H1 (cell line): ENCODE data around the gene JTB. TPM values are rescaled to one million over a fixed set of nuclear protein-coding genes. Genes with fewer than 3 reads are reported as not detected.
A peak's percentile ranks its signal among the peaks of the same experiment; 100 is the strongest.

Experiments used
- ASH2L ChIP-seq: fragments of 200-600, 300-600 bp; sonication (generic); IDR thresholded peaks from one replicate; pipeline ENCODE4 v1.7.1; 2017; ENCODE audit warnings: low read length
- CREB1 ChIP-seq: IDR thresholded peaks from 2 replicates; pipeline ENCODE4 v1.6.1; 2012; ENCODE audit warnings: inconsistent platforms
- CTBP2 ChIP-seq: IDR thresholded peaks from 2 replicates; pipeline ENCODE4 v1.7.0; 2011; ENCODE audit warnings: borderline replicate concordance, mild to moderate bottlenecking, moderate library complexity, mixed read lengths, low read length; ENCODE audit not compliant: insufficient read depth, insufficient read length
- EP300 ChIP-seq, 2 experiments: IDR thresholded peaks; 1 replicate in 1 of 2; 2 replicates in 1 of 2; pipeline ENCODE4 v1.6.1; 2011 to 2012; ENCODE audit warnings: low read depth in 2 of 2, low read length in 2 of 2, mild to moderate bottlenecking in 2 of 2, borderline replicate concordance in 1 of 2, inconsistent platforms in 1 of 2, moderate library complexity in 1 of 2
- FOSL1 ChIP-seq: IDR thresholded peaks from 2 replicates; pipeline ENCODE4 v1.6.1; 2011; ENCODE audit warnings: mild to moderate bottlenecking, low read depth, low read length, moderate library complexity; ENCODE audit not compliant: insufficient read depth
- HDAC2 ChIP-seq, 2 experiments: fragments of 300-600 bp in 1 of 2; sonication (generic) in 1 of 2; IDR thresholded peaks; 2 replicates each; pipeline ENCODE4 v1.6.1; 2011 to 2012; ENCODE audit warnings: low read depth in 2 of 2, low read length in 2 of 2, mild to moderate bottlenecking in 2 of 2, moderate library complexity in 2 of 2, borderline replicate concordance in 1 of 2, inconsistent platforms in 1 of 2
- KDM5A ChIP-seq: fragments of 200-600 bp; IDR thresholded peaks from 2 replicates; pipeline ENCODE4 v1.7.1; 2012; ENCODE audit warnings: mild to moderate bottlenecking, low read length, inconsistent platforms, mixed read lengths
- MAX ChIP-seq: IDR thresholded peaks from 2 replicates; pipeline ENCODE4 v1.6.1; 2012; ENCODE audit warnings: inconsistent platforms
- PHF8 ChIP-seq: fragments of 200-600 bp; sonication (generic); conservative IDR thresholded peaks from 2 replicates; pipeline ENCODE4 v1.7.1; 2012; ENCODE audit warnings: low read depth, mild to moderate bottlenecking, inconsistent platforms, low read length, moderate library complexity
- RBBP5 ChIP-seq: IDR thresholded peaks from 2 replicates; pipeline ENCODE4 v1.7.1; 2012; ENCODE audit warnings: low read depth, mild to moderate bottlenecking, inconsistent platforms, low read length, moderate library complexity, borderline replicate concordance
- RFX5 ChIP-seq: IDR thresholded peaks from 2 replicates; pipeline ENCODE4 v1.6.1; 2011; ENCODE audit warnings: low read depth, low read length, improper control_type of control experiment, borderline replicate concordance
- SAP30 ChIP-seq: fragments of 300-600 bp; sonication (generic); IDR thresholded peaks from 2 replicates; pipeline ENCODE4 v1.7.1; 2012; ENCODE audit warnings: low read length, moderate library complexity, mild to moderate bottlenecking, inconsistent platforms; ENCODE audit not compliant: insufficient read depth, insufficient replicate concordance
- SIN3A ChIP-seq, 2 experiments: IDR thresholded peaks in 1 of 2; conservative IDR thresholded peaks in 1 of 2; 2 replicates each; pipeline ENCODE4 v1.6.1; 2011 to 2012; ENCODE audit warnings: low read length in 2 of 2, improper control_type of control experiment in 1 of 2, low read depth in 1 of 2, mild to moderate bottlenecking in 1 of 2
- SIX5 ChIP-seq: IDR thresholded peaks from 2 replicates; pipeline ENCODE4 v1.6.1; 2011; ENCODE audit warnings: mild to moderate bottlenecking, low read depth, low read length
- SP1 ChIP-seq: IDR thresholded peaks from 2 replicates; pipeline ENCODE4 v1.6.1; 2011; ENCODE audit warnings: low read depth, low read length
- TAF1 ChIP-seq: IDR thresholded peaks from 2 replicates; pipeline ENCODE4 v1.6.1; 2011; ENCODE audit warnings: mild to moderate bottlenecking, low read depth, low read length
- TAF7 ChIP-seq: optimal IDR thresholded peaks from 2 replicates; pipeline ENCODE3; 2011; ENCODE audit warnings: low read depth, mild to moderate bottlenecking, inconsistent platforms, low read length, moderate library complexity, borderline replicate concordance
- TBP ChIP-seq: IDR thresholded peaks from 2 replicates; pipeline ENCODE4 v1.6.1; 2011; ENCODE audit warnings: low read depth, low read length, improper control_type of control experiment
- ZNF274 ChIP-seq: IDR thresholded peaks from 2 replicates; pipeline ENCODE4 v1.7.0; 2012; ENCODE audit warnings: low read length, borderline replicate concordance; ENCODE audit errors: extremely low read depth
- polyA plus RNA-seq, 7 experiments: library from polyadenylated mRNA; depleted of rRNA in 3 of 7; stranded (reverse) in 5 of 7; unstranded in 2 of 7; fragments of >200 nt in 5 of 7; fragments of 200-250 nt in 2 of 7; gene quantifications; 1 replicate in 5 of 7; 2 replicates in 1 of 7; 4 replicates in 1 of 7; pipeline versions ENCODE4 v1.2.1 to v1.2.3, GENCODE V29; 2011 to 2013; ENCODE audit warnings: missing spikeins in 2 of 7, mixed read lengths in 2 of 7
- total RNA-seq: library from RNA; stranded (reverse); fragmentation: NEBNext Ultra II Directional; extraction: Animal tissue kit (Norgen Biotek cat#: 25700); gene quantifications from 2 replicates; pipeline ENCODE4 v1.2.1, GENCODE V29; 2021
- TF ChIP-seq, protein P1 (sequence below): IDR thresholded peaks from 2 replicates; pipeline ENCODE4 v1.6.1; 2012; ENCODE audit warnings: inconsistent platforms

The JTB gene
- total and polyA plus RNA-seq, 2 of the 8 experiments (the other 6 are each of a cell fraction or from before 2014, with no cell fraction given): 91.1 to 122 TPM

GRCh38 chr1:153977250-153978240, at the start of gene JTB (continued):
- peak; percentile 42; the same call in 1 of the 2 replicates for TF ChIP-seq KDM5A
- no peak for TF ChIP-seq EP300 (IDR thresholded peaks at IDR 0.05; ENCODE audit: borderline replicate concordance in 1 of 2, low read depth in 2 of 2, low read length in 2 of 2)
- TF ChIP-seq TAF7: peak; percentile 43
- peak; percentile 89 for TF ChIP-seq PHF8
- peak; percentile 70; the same call in 1 of the 2 replicates for TF ChIP-seq TAF1
- TF ChIP-seq RBBP5: peak; percentile 84
- TF ChIP-seq HDAC2 (IDR thresholded peaks at IDR 0.05; ENCODE audit: borderline replicate concordance in 1 of 2, low read depth in 2 of 2, low read length in 2 of 2): peak in 1 of 2 experiments; percentile 83; a peak in 1 of 4 replicates
- TF ChIP-seq SAP30: peak; percentile 56
- no peak for TF ChIP-seq CTBP2
- 0 out of 4 replicates have a peak, but pooled peaks of 1 of the 2 experiments have one; percentile 59 for TF ChIP-seq SIN3A (conservative IDR thresholded peaks at IDR 0.05 in 1 of 2, IDR thresholded peaks at IDR 0.05 in 1 of 2; ENCODE audit: low read depth in 1 of 2, low read length in 2 of 2)
- 0 out of 2 replicates have a peak, but pooled peaks have one; percentile 25 for TF ChIP-seq SP1
- peak; percentile 84 for TF ChIP-seq CREB1
- TF ChIP-seq FOSL1: 0 out of 2 replicates have a peak, but pooled peaks have one; percentile 7
- TF ChIP-seq, protein P1, sequence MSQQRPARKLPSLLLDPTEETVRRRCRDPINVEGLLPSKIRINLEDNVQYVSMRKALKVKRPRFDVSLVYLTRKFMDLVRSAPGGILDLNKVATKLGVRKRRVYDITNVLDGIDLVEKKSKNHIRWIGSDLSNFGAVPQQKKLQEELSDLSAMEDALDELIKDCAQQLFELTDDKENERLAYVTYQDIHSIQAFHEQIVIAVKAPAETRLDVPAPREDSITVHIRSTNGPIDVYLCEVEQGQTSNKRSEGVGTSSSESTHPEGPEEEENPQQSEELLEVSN: peak; percentile 75; the same call in 1 of the 2 replicates
- TF ChIP-seq TBP: peak; percentile 49
- peak; percentile 84 for TF ChIP-seq MAX
- TF ChIP-seq ZNF274: no peak
- TF ChIP-seq RFX5: no peak
- TF ChIP-seq ASH2L: peak; percentile 95
- peak; percentile 70 for TF ChIP-seq SIX5
